H1 (cell line): ENCODE data around the gene POLR1B. TPM values are rescaled to one million over a fixed set of nuclear protein-coding genes. Genes with fewer than 3 reads are reported as not detected.

Experiments
- CTCF ChIA-PET: fragments of 300-600 bp; sonication (Branson Sonifier 250); formaldehyde crosslinking; loops from one replicate; lab custom pipeline; 2021; ENCODE audit not compliant: partially characterized antibody; lab: Charles Lee
- POLR2A ChIA-PET: fragments of 300-600 bp; sonication (Branson Sonifier 250); formaldehyde crosslinking; loops from one replicate; lab custom pipeline; 2021; ENCODE audit warnings: inconsistent platforms; ENCODE audit not compliant: partially characterized antibody; lab: Charles Lee
- DNase-seq, 2 experiments: peaks; one replicate each; pipeline versions ENCODE4 v3.0.0 to v3.0.0-alpha.2; 2010 to 2022; ENCODE audit warnings: low spot score in 2 of 2, low read depth in 1 of 2, mixed read lengths in 1 of 2
- FAIRE-seq: peaks from 2 replicates; lab custom pipeline; 2011; peaks lifted over from hg19 to GRCh38; lab: Jason Lieb, UNC
- H2AFZ ChIP-seq: 2 replicates; pipeline ENCODE4 v1.8.1; 2012; ENCODE audit warnings: low read length, inconsistent platforms
- H2AK5ac ChIP-seq: 2 replicates; pipeline ENCODE4 v1.6.1; 2013; ENCODE audit warnings: low read depth, low read length
- H2BK120ac ChIP-seq: replicated peaks from 2 replicates; pipeline ENCODE3; 2013; ENCODE audit warnings: low read depth, low read length, inconsistent platforms
- H2BK12ac ChIP-seq: 2 replicates; pipeline ENCODE4 v1.6.1; 2013; ENCODE audit warnings: low read depth, low read length
- H2BK15ac ChIP-seq: 2 replicates; pipeline ENCODE4 v1.6.1; 2013; ENCODE audit warnings: low read length
- H2BK20ac ChIP-seq: 2 replicates; pipeline ENCODE4 v1.6.1; 2013; ENCODE audit warnings: low read length
- H2BK5ac ChIP-seq: 2 replicates; pipeline ENCODE4 v1.6.1; 2013; ENCODE audit warnings: low read depth, low read length
- H3K14ac ChIP-seq: 2 replicates; pipeline ENCODE4 v1.6.1; 2013; ENCODE audit warnings: inconsistent platforms; ENCODE audit not compliant: insufficient read length
- H3K18ac ChIP-seq: 2 replicates; pipeline ENCODE4 v1.6.1; 2013; ENCODE audit warnings: low read length; ENCODE audit errors: extremely low read depth
- H3K23ac ChIP-seq: 2 replicates; pipeline ENCODE4 v1.6.1; 2013; ENCODE audit warnings: inconsistent platforms; ENCODE audit not compliant: insufficient read length
- H3K23me2 ChIP-seq: 2 replicates; pipeline ENCODE4 v1.6.1; 2013; ENCODE audit warnings: low read depth, low read length
- H3K27ac ChIP-seq: 2 replicates; pipeline ENCODE4 v1.6.1; 2011; ENCODE audit warnings: low read depth, low read length, inconsistent platforms
- H3K27me3 ChIP-seq, 4 experiments: replicated peaks in 1 of 4; 1 replicate in 1 of 4; 2 replicates in 3 of 4; pipeline versions ENCODE4 v1.6.1 to v1.8.1; 2011 to 2013; ENCODE audit warnings: low read length in 3 of 4, mild to moderate bottlenecking in 3 of 4, inconsistent platforms in 2 of 4, mixed read lengths in 2 of 4, moderate library complexity in 1 of 4; ENCODE audit not compliant: control insufficient read depth in 3 of 4, insufficient read depth in 3 of 4; ENCODE audit errors: extremely low read depth in 1 of 4
- H3K36me3 ChIP-seq, 4 experiments: 2 replicates each; pipeline versions ENCODE4 v1.6.1 to v1.8.1; 2011 to 2013; ENCODE audit warnings: mild to moderate bottlenecking in 4 of 4, low read length in 3 of 4, moderate library complexity in 2 of 4, control low read depth in 1 of 4, inconsistent platforms in 1 of 4; ENCODE audit not compliant: insufficient read depth in 4 of 4, control insufficient read depth in 2 of 4
- H3K4ac ChIP-seq: replicated peaks from 2 replicates; pipeline ENCODE3; 2013; ENCODE audit warnings: low read length, low read depth, mixed read lengths, inconsistent platforms; ENCODE audit not compliant: insufficient read length
- H3K4me1 ChIP-seq, 4 experiments: replicated peaks in 1 of 4; 1 replicate in 1 of 4; 2 replicates in 3 of 4; pipeline versions ENCODE4 v1.6.1 to v1.8.1; 2011 to 2013; ENCODE audit warnings: low read length in 3 of 4, inconsistent platforms in 2 of 4, mixed read lengths in 1 of 4; ENCODE audit not compliant: insufficient read depth in 4 of 4, control insufficient read depth in 3 of 4
- H3K4me2 ChIP-seq, 2 experiments: 2 replicates each; pipeline versions ENCODE4 v1.6.1 to v1.8.1; 2011 to 2013; ENCODE audit warnings: low read depth in 2 of 2, low read length in 2 of 2, control low read depth in 1 of 2, inconsistent platforms in 1 of 2, mild to moderate bottlenecking in 1 of 2; ENCODE audit not compliant: insufficient read depth in 1 of 2
- H3K4me3 ChIP-seq, 4 experiments: fragments of 200-600, 300-600 bp in 1 of 4; sonication (generic), shearing (Covaris generic), sonication (Bioruptor Twin) in 1 of 4; 2 replicates each; pipeline versions ENCODE4 v1.5.1 to v1.8.1; 2011 to 2016; ENCODE audit warnings: low read length in 4 of 4, low read depth in 3 of 4, control low read depth in 2 of 4, inconsistent platforms in 2 of 4, mild to moderate bottlenecking in 2 of 4, mixed read lengths in 1 of 4, moderate library complexity in 1 of 4; ENCODE audit not compliant: insufficient read depth in 2 of 4; ENCODE audit errors: extremely low read depth in 1 of 4
- H3K56ac ChIP-seq: replicated peaks from 2 replicates; pipeline ENCODE3; 2013; ENCODE audit warnings: low read depth, mild to moderate bottlenecking, mixed read lengths, low read length, inconsistent platforms; ENCODE audit not compliant: insufficient read length
- H3K79me1 ChIP-seq: 2 replicates; pipeline ENCODE4 v1.6.1; 2013; ENCODE audit warnings: low read depth, low read length, control low read depth
- H3K79me2 ChIP-seq, 2 experiments: 2 replicates each; pipeline versions ENCODE4 v1.6.1 to v1.8.1; 2012 to 2013; ENCODE audit warnings: low read length in 2 of 2, mild to moderate bottlenecking in 2 of 2, inconsistent platforms in 1 of 2; ENCODE audit not compliant: insufficient read depth in 2 of 2, control insufficient read depth in 1 of 2
- H3K9ac ChIP-seq, 4 experiments: replicated peaks in 1 of 4; 1 replicate in 1 of 4; 2 replicates in 3 of 4; pipeline versions ENCODE4 v1.6.1 to v1.8.1; 2011 to 2013; ENCODE audit warnings: low read depth in 3 of 4, low read length in 3 of 4, control low read depth in 2 of 4, mild to moderate bottlenecking in 2 of 4, moderate library complexity in 2 of 4, inconsistent platforms in 1 of 4; ENCODE audit errors: extremely low read depth in 1 of 4
- H3K9me3 ChIP-seq, 2 experiments: 2 replicates each; pipeline versions ENCODE4 v1.6.1 to v1.8.1; 2012 to 2013; ENCODE audit warnings: mild to moderate bottlenecking in 2 of 2, moderate library complexity in 2 of 2, control low read depth in 1 of 2, inconsistent platforms in 1 of 2, low read depth in 1 of 2, low read length in 1 of 2, mixed read lengths in 1 of 2; ENCODE audit not compliant: insufficient read depth in 2 of 2
- H4K20me1 ChIP-seq, 2 experiments: replicated peaks in 1 of 2; 2 replicates each; pipeline versions ENCODE3 to v1.8.1; 2011 to 2013; ENCODE audit warnings: inconsistent platforms in 2 of 2, low read length in 2 of 2, mild to moderate bottlenecking in 1 of 2; ENCODE audit not compliant: insufficient read depth in 2 of 2, control insufficient read depth in 1 of 2
- H4K5ac ChIP-seq: 2 replicates; pipeline ENCODE4 v1.6.1; 2013; ENCODE audit warnings: low read length, low read depth, mixed read lengths, inconsistent platforms; ENCODE audit not compliant: insufficient read length
- H4K8ac ChIP-seq: 2 replicates; pipeline ENCODE4 v1.8.0; 2013; ENCODE audit warnings: mild to moderate bottlenecking, moderate library complexity, low read length, inconsistent platforms; ENCODE audit not compliant: insufficient read depth; ENCODE audit errors: extremely low read depth
- H4K91ac ChIP-seq: replicated peaks from 2 replicates; pipeline ENCODE3; 2013; ENCODE audit warnings: low read length, mixed read lengths, inconsistent platforms; ENCODE audit not compliant: insufficient read length
- RXRA ChIP-seq: IDR thresholded peaks from 2 replicates; pipeline ENCODE4 v1.6.1; 2011; ENCODE audit warnings: low read depth, mild to moderate bottlenecking, low read length, moderate library complexity; ENCODE audit not compliant: insufficient read depth
- WGBS, 2 experiments: shearing (Covaris generic) in 1 of 2; methylation state at CpG; one replicate each; pipeline versions ENCODE4 v1.1.6 to v1.1.7; 2013 to 2015; ENCODE audit warnings: low lambda C conversion rate in 2 of 2, mixed read lengths in 2 of 2, inconsistent platforms in 1 of 2, low coverage in 1 of 2, missing lambda C conversion rate in 1 of 2; ENCODE audit not compliant: insufficient replicate concordance in 2 of 2, insufficient coverage in 1 of 2, insufficient read length in 1 of 2; ENCODE audit errors: extremely low coverage in 1 of 2, missing lambda C conversion rate in 1 of 2; 5-methylcytosine and 5-hydroxymethylcytosine counted together
- polyA plus RNA-seq, 7 experiments: library from polyadenylated mRNA; depleted of rRNA in 3 of 7; stranded (reverse) in 5 of 7; unstranded in 2 of 7; fragments of >200 nt in 5 of 7; fragments of 200-250 nt in 2 of 7; gene quantifications; 1 replicate in 5 of 7; 2 replicates in 1 of 7; 4 replicates in 1 of 7; pipeline versions ENCODE4 v1.2.1 to v1.2.3, GENCODE V29; 2011 to 2013; ENCODE audit warnings: missing spikeins in 2 of 7, mixed read lengths in 2 of 7
- total RNA-seq: library from RNA; stranded (reverse); fragmentation: NEBNext Ultra II Directional; extraction: Animal tissue kit (Norgen Biotek cat#: 25700); gene quantifications from 2 replicates; pipeline ENCODE4 v1.2.1, GENCODE V29; 2021
- TF ChIP-seq, protein P1 (sequence below), 3 experiments: IDR thresholded peaks; 1 replicate in 2 of 3; 2 replicates in 1 of 3; pipeline versions ENCODE4 v1.5.1 to v1.6.1; 2011; ENCODE audit warnings: low read length in 3 of 3, mild to moderate bottlenecking in 3 of 3, inconsistent platforms in 2 of 3, low read depth in 1 of 3, moderate library complexity in 1 of 3; ENCODE audit not compliant: insufficient read depth in 1 of 3; ENCODE audit errors: control extremely low read depth in 1 of 3

POLR1B gene
- total and polyA plus RNA-seq, 2 of the 8 experiments (the other 6 are each of a cell fraction or from before 2014, with no cell fraction given): 24.3 to 69.4 TPM

DNA sequence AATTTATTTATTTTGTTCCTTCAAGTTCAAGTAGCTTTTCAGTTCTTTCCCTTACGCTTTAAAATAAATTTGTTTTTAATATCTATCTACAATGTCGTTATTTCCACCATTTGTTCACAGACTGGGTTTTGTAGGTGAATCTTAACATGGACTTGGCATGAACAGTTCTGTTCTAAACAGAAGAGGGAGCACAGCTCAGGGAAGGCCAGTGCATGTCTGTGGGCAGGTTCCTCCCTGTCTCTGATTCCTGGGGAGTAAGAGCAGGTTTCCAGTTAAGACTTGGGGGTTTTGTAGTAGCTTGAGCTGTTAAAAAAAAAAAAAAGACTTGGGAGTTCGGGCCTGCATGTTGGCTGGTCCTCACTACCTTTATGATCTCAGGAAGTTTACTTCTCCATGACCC, 49.2 kb upstream of the POLR1B start:
- Histone ChIP-seq H3K4me1 (peaks cover 0 to 4% (median 0%) of the 10 kb centered on the region in 4 experiments; a peak in 1 of 7 replicates), H3K4me2 (no peak overlapping the region), H3K4ac (no peak overlapping the region), H3K14ac (no peak overlapping the region), H2BK5ac (no peak overlapping the region), H2BK12ac (no peak overlapping the region), H2AK5ac (no peak overlapping the region), H4K5ac (no peak overlapping the region), H3K23ac (no peak overlapping the region), H3K56ac (no peak overlapping the region), H3K4me3 (no peak overlapping the region), H2AFZ (no peak overlapping the region), H3K9ac (no peak overlapping the region), H3K79me2 (no peaks in the 10 kb centered on the region), H4K8ac (no peak overlapping the region), H3K79me1 (no peaks in the 10 kb centered on the region), H3K36me3 (peaks cover 0 to 8% (median 3%) of the 10 kb centered on the region in 4 experiments; a peak in 4 of 8 replicates), H3K27ac (no peak overlapping the region), H2BK20ac (no peak overlapping the region), H3K23me2 (no peaks in the 10 kb centered on the region), H4K20me1 (no peaks in the 10 kb centered on the region), H2BK120ac (no peak overlapping the region), H3K9me3 (no peaks in the 10 kb centered on the region), H3K18ac (no peak overlapping the region), H4K91ac (no peak overlapping the region), H2BK15ac (no peak overlapping the region), H3K27me3 (no peaks in the 10 kb centered on the region)
- ChIA-PET CTCF (interaction anchor here (0.7 to 3.7 kb wide), 8 partner anchors 12 to 237 kb away, joined by 3 to 11 read pairs (median 4); partner anchors contain the start of gene RGPD8), POLR2A (interaction anchor here (0.6 to 1.5 kb wide), 4 partner anchors 10 to 153 kb away, joined by 3 read pairs; no protein-coding TSS in a partner anchor)
- DNase-seq: no peak
- no peak for FAIRE-seq
- TF ChIP-seq, protein P1, sequence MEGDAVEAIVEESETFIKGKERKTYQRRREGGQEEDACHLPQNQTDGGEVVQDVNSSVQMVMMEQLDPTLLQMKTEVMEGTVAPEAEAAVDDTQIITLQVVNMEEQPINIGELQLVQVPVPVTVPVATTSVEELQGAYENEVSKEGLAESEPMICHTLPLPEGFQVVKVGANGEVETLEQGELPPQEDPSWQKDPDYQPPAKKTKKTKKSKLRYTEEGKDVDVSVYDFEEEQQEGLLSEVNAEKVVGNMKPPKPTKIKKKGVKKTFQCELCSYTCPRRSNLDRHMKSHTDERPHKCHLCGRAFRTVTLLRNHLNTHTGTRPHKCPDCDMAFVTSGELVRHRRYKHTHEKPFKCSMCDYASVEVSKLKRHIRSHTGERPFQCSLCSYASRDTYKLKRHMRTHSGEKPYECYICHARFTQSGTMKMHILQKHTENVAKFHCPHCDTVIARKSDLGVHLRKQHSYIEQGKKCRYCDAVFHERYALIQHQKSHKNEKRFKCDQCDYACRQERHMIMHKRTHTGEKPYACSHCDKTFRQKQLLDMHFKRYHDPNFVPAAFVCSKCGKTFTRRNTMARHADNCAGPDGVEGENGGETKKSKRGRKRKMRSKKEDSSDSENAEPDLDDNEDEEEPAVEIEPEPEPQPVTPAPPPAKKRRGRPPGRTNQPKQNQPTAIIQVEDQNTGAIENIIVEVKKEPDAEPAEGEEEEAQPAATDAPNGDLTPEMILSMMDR (IDR thresholded peaks at IDR 0.05; ENCODE audit: control extremely low read depth in 1 of 3, insufficient read depth in 1 of 3, low read depth in 1 of 3, low read length in 3 of 3): peak in 2 of 3 experiments; percentile 0 to 24; a peak in 2 of 4 replicates
- no peak for TF ChIP-seq RXRA
- 94% methylated on average over 3 of the region's 3 CpGs; no CpG with 5 or more reads in 1 of the 2 experiments for WGBS, 2 experiments
